K562 (cell line): ENCODE results near the gene CCDC27. TPM values are rescaled to one million over a fixed set of nuclear protein-coding genes. Genes with fewer than 3 reads are reported as not detected.
A peak's percentile ranks its signal among the peaks of the same experiment; 100 is the strongest.

Source experiments
- ATF2 ChIP-seq: sonication (generic); formaldehyde crosslinking; IDR thresholded peaks from 2 replicates; pipeline ENCODE4 v1.8.1; 2022; ENCODE audit warnings: missing genetic modification reagents
- C11orf30 ChIP-seq: fragments of 450-650 bp; IDR thresholded peaks from 2 replicates; pipeline ENCODE4 v1.6.1; 2016; ENCODE audit warnings: low read depth, mild to moderate bottlenecking
- CCAR2 ChIP-seq: fragments of 200-400 bp; formaldehyde crosslinking; IDR thresholded peaks from 2 replicates; pipeline ENCODE4 v1.6.1; 2017; ENCODE audit warnings: mild to moderate bottlenecking, low read depth, low read length
- FOXJ2 ChIP-seq: fragments of 200-800 bp; sonication (Bioruptor generic); IDR thresholded peaks from 2 replicates; pipeline ENCODE4 v1.6.1; 2016; ENCODE audit warnings: missing genetic modification characterization, missing compliant biosample characterization
- GABPB1 ChIP-seq: sonication (generic); formaldehyde crosslinking; IDR thresholded peaks from 2 replicates; pipeline ENCODE4 v1.8.0; 2022; ENCODE audit warnings: mild to moderate bottlenecking, missing genetic modification reagents
- MITF ChIP-seq: IDR thresholded peaks from 2 replicates; pipeline ENCODE4 v1.6.1; 2014; ENCODE audit warnings: antibody characterized with exemption
- MTF1 ChIP-seq: fragments of 250-450 bp; sonication (Bioruptor Pico); IDR thresholded peaks from 2 replicates; pipeline ENCODE4 v1.9.0; 2021; ENCODE audit warnings: moderate library complexity, mild to moderate bottlenecking, inconsistent platforms, borderline replicate concordance
- NCOR1 ChIP-seq: fragments of 450-650 bp; IDR thresholded peaks from 2 replicates; pipeline ENCODE4 v1.6.1; 2016; ENCODE audit warnings: mild to moderate bottlenecking, moderate library complexity
- NR2F6 ChIP-seq: fragments of 450-650 bp; formaldehyde crosslinking; IDR thresholded peaks from 2 replicates; pipeline ENCODE4 v1.4.0; 2020; ENCODE audit warnings: mild to moderate bottlenecking
- POLR2AphosphoS5 ChIP-seq: IDR thresholded peaks from 2 replicates; pipeline ENCODE4 v1.6.1; 2011; ENCODE audit warnings: mild to moderate bottlenecking, low read depth, low read length, moderate library complexity; ENCODE audit not compliant: control insufficient read depth, insufficient read depth
- TAF15 ChIP-seq: fragments of 200-400 bp; formaldehyde crosslinking; IDR thresholded peaks from 2 replicates; pipeline ENCODE4 v1.6.1; 2017; ENCODE audit warnings: mild to moderate bottlenecking, low read depth, low read length, moderate library complexity
- THRAP3 ChIP-seq: fragments of 450-650 bp; IDR thresholded peaks from 2 replicates; pipeline ENCODE4 v1.6.1; 2016; ENCODE audit warnings: mild to moderate bottlenecking, inconsistent platforms, borderline replicate concordance
- ZBED1 ChIP-seq: IDR thresholded peaks from 2 replicates; pipeline ENCODE4 v1.6.1; 2014
- ZBTB26 ChIP-seq: fragments of 450-650 bp; formaldehyde crosslinking; IDR thresholded peaks from 2 replicates; pipeline ENCODE4 v1.4.0; 2022; ENCODE audit warnings: missing genetic modification characterization
- ZBTB34 ChIP-seq: fragments of 250-450 bp; sonication (Bioruptor Pico); IDR thresholded peaks from 2 replicates; pipeline ENCODE4 v1.8.0; 2021; ENCODE audit warnings: mild to moderate bottlenecking, moderate library complexity
- ZMIZ1 ChIP-seq, 2 experiments: fragments of 150-350 bp in 1 of 2; IDR thresholded peaks; 2 replicates each; pipeline ENCODE4 v1.6.1; 2012 to 2016; ENCODE audit warnings: low read depth in 2 of 2, low read length in 2 of 2, mild to moderate bottlenecking in 1 of 2, moderate library complexity in 1 of 2
- ZNF561 ChIP-seq: fragments of 450-650 bp; formaldehyde crosslinking; conservative IDR thresholded peaks from 2 replicates; pipeline ENCODE4 v1.4.0; 2020; ENCODE audit warnings: mild to moderate bottlenecking, moderate library complexity
- ZSCAN29 ChIP-seq: fragments of 450-650 bp; IDR thresholded peaks from 2 replicates; pipeline ENCODE4 v1.6.1; 2017
- ZZZ3 ChIP-seq: fragments of 450-650 bp; IDR thresholded peaks from 2 replicates; pipeline ENCODE4 v1.6.1; 2016; ENCODE audit warnings: antibody characterized with exemption, mild to moderate bottlenecking, moderate library complexity
- polyA plus RNA-seq, 8 experiments: library from polyadenylated mRNA; depleted of rRNA in 4 of 8; stranded (reverse) in 5 of 8; unstranded in 3 of 8; fragments of >200 nt; fragmentation: Nextera tagmentation in 2 of 8; fragmentation: Illumina TruSeq in 1 of 8; extraction: Ambion mirVana in 2 of 8; extraction: Trizol in 1 of 8; gene quantifications; 2 replicates each; pipeline versions ENCODE4 v1.2.1 to v1.2.3, GENCODE V29; 2011 to 2014; ENCODE audit warnings: inconsistent platforms in 1 of 8, missing spikeins in 1 of 8
- total RNA-seq, 7 experiments: library from RNA; depleted of rRNA in 6 of 7; stranded (reverse); fragments of >200 nt in 6 of 7; fragmentation: Illumina TruSeq in 2 of 7; extraction: Trizol in 2 of 7; gene quantifications; 2 replicates each; pipeline versions ENCODE4 v1.2.1 to v1.2.3, GENCODE V29; 2011 to 2021; ENCODE audit warnings: low replicate concordance in 1 of 7

CCDC27 gene
- total and polyA plus RNA-seq, 9 of the 15 experiments (the other 6 are each of a cell fraction or from before 2014, with no cell fraction given), result 0.01 to 0.04 TPM; not detected in 7

GRCh38 chr1:3772027-3772714 lies 19.9 kb downstream of the CCDC27 start (continued):
- TF ChIP-seq ATF2 (CRISPR knock-in tag) (no peak; the same call in 1 of the 2 replicates), ZBTB34 (CRISPR knock-in tag) (no peak), CCAR2 (no peak), NCOR1 (no peak), THRAP3 (no peak), ZZZ3 (no peak), ZBED1 (no peak), MITF (no peak), FOXJ2 (tag) (no peak), TAF15 (no peak), NR2F6 (CRISPR knock-in tag) (no peak), C11orf30 (no peak), ZSCAN29 (no peak), POLR2AphosphoS5 (no peak), ZNF561 (CRISPR knock-in tag) (no peak), ZMIZ1 (IDR thresholded peaks at IDR 0.05; ENCODE audit: low read depth in 2 of 2, low read length in 2 of 2) (no peak), GABPB1 (CRISPR knock-in tag) (peak; percentile 70), ZBTB26 (CRISPR knock-in tag) (no peak), MTF1 (CRISPR knock-in tag) (no peak)
